Measurements from ENCODE around the gene IGF2BP2. TPM values are rescaled to one million over a fixed set of nuclear protein-coding genes. Genes with fewer than 3 reads are reported as not detected.
"Not testable (repeated sequence)": the region's sequence is repeated elsewhere in the genome, so short reads cannot be mapped to it uniquely, and the experiment has no call there.

IGF2BP2 gene
- total and polyA plus RNA-seq, 2 donors (not counting 1 experiment from before 2014, with no cell fraction given) = 0.01 TPM; not detected in 1

DNA sequence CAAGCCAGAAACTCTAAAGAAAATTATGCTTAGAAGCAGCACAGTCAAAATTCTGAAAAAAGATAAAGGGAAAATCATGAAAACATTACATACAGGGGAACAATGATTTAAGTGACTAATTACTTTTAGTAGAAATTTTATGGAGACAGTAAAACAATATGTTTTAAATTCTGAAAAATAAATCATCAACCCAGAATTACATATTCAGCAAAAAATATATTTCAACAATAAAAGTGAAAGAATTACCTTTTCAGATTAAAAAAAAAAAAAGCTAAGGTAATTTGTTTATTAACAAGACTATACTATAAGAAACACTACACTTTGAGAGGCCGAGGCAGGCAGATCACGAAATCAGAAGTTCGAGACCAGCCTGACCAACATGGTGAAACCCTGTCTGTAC, 32.4 kb upstream of the IGF2BP2 start:
- TF ChIP-seq EZH2 (IDR thresholded peaks at IDR 0.05; ENCODE audit: borderline replicate concordance, insufficient read depth, low read depth, low read length, poor library complexity, severe bottlenecking) = no peak
- TF ChIP-seq, protein P1, sequence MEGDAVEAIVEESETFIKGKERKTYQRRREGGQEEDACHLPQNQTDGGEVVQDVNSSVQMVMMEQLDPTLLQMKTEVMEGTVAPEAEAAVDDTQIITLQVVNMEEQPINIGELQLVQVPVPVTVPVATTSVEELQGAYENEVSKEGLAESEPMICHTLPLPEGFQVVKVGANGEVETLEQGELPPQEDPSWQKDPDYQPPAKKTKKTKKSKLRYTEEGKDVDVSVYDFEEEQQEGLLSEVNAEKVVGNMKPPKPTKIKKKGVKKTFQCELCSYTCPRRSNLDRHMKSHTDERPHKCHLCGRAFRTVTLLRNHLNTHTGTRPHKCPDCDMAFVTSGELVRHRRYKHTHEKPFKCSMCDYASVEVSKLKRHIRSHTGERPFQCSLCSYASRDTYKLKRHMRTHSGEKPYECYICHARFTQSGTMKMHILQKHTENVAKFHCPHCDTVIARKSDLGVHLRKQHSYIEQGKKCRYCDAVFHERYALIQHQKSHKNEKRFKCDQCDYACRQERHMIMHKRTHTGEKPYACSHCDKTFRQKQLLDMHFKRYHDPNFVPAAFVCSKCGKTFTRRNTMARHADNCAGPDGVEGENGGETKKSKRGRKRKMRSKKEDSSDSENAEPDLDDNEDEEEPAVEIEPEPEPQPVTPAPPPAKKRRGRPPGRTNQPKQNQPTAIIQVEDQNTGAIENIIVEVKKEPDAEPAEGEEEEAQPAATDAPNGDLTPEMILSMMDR (IDR thresholded peaks at IDR 0.05) = no peak
- H3K27me3 Mint-ChIP-seq = peaks cover 7% of the 10 kb centered on the region
- H3K27me3 ChIP-seq (replicated peaks in 1 of 4; ENCODE audit: control extremely low read depth in 1 of 4, control insufficient read depth in 3 of 4, insufficient read depth in 4 of 4, low read length in 3 of 4) = no peaks in the 10 kb centered on the region
- no peaks in the 10 kb centered on the region for H3K4me1 ChIP-seq (ENCODE audit: control insufficient read depth in 2 of 2, insufficient read depth in 2 of 2, low read length in 2 of 2)
- peaks cover 0 to 17% (median 14%) of the 10 kb centered on the region in 3 donors for H3K9me3 ChIP-seq (ENCODE audit: control extremely low read depth in 1 of 3, control insufficient read depth in 2 of 3, insufficient read depth in 1 of 3, low read length in 2 of 3)
- H3K36me3 ChIP-seq (replicated peaks in 1 of 2; ENCODE audit: control extremely low read depth in 1 of 2, control insufficient read depth in 1 of 2, extremely low read depth in 1 of 2, insufficient read depth in 2 of 2, low read length in 1 of 2) = no peaks in the 10 kb centered on the region
- ATAC-seq (ENCODE audit: low read depth) (no peak), DNase-seq (no peak)
- H3K4me3 ChIP-seq (ENCODE audit: control extremely low read depth in 1 of 5, extremely low read depth in 1 of 5, insufficient read depth in 1 of 5, low read depth in 2 of 5, low read length in 4 of 5) = no peak overlapping the region
- no peak overlapping the region for H3K4me2 ChIP-seq (replicated peaks; ENCODE audit: low read depth, low read length, poor library complexity, severe bottlenecking)
- WGBS (ENCODE audit: insufficient coverage) = 83% methylated on average over 1 of the region's 3 CpGs
- POLR2A ChIA-PET = no interaction called here
- no peak overlapping the region for H3K9ac ChIP-seq (ENCODE audit: low read length)
- no peaks in the 10 kb centered on the region for H3K4me1 Mint-ChIP-seq
- no peak overlapping the region for H3K4me3 Mint-ChIP-seq
- no peak overlapping the region for H3K27ac ChIP-seq (ENCODE audit: low read length in 2 of 2)
- H3K27ac Mint-ChIP-seq = no peak overlapping the region
- H2AFZ ChIP-seq (ENCODE audit: insufficient read depth, low read depth, low read length, poor library complexity, severe bottlenecking) = no peak overlapping the region
- intact Hi-C loops (cut with micrococcal nuclease) = no loop called here
- H3K79me2 ChIP-seq (ENCODE audit: control insufficient read depth, insufficient read depth, low read length) = no peaks in the 10 kb centered on the region
- no peaks in the 10 kb centered on the region for H4K20me1 ChIP-seq (ENCODE audit: control insufficient read depth, insufficient read depth, low read length, poor library complexity, severe bottlenecking)
- H3K9me3 Mint-ChIP-seq (ENCODE audit: insufficient read depth) = peaks cover 2% of the 10 kb centered on the region
- CTCF ChIA-PET = no interaction called here

DNA sequence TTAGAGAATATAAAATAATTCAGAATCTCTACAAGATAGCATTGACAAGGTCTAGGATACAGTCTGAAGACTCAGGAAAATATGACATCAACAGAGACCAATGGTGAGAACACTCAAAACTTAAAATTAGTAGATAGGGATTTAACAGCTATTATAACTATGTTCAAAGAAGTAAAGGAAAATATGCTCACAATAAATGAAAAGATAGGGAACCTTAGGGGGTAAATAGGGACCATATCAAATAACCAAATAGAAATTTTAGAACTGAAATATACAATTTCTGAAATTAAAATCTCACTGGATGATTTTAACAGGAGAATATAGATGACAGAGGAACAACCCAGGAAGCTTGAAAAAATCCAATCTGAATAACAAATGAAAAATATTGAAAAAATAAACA, 31.8 kb upstream of the IGF2BP2 start:
- ChIA-PET POLR2A (no interaction called here), CTCF (no interaction called here)
- ATAC-seq (ENCODE audit: low read depth) (no peak), DNase-seq (no peak)
- Histone ChIP-seq H3K36me3 (replicated peaks in 1 of 2; ENCODE audit: control extremely low read depth in 1 of 2, control insufficient read depth in 1 of 2, extremely low read depth in 1 of 2, insufficient read depth in 2 of 2, low read length in 1 of 2) (no peaks in the 10 kb centered on the region), H4K20me1 (ENCODE audit: control insufficient read depth, insufficient read depth, low read length, poor library complexity, severe bottlenecking) (no peaks in the 10 kb centered on the region), H3K9ac (ENCODE audit: low read length) (no peak overlapping the region), H3K27me3 (replicated peaks in 1 of 4; ENCODE audit: control extremely low read depth in 1 of 4, control insufficient read depth in 3 of 4, insufficient read depth in 4 of 4, low read length in 3 of 4) (no peaks in the 10 kb centered on the region), H3K27ac (ENCODE audit: low read length in 2 of 2) (no peak overlapping the region), H3K4me1 (ENCODE audit: control insufficient read depth in 2 of 2, insufficient read depth in 2 of 2, low read length in 2 of 2) (no peaks in the 10 kb centered on the region), H3K4me2 (replicated peaks; ENCODE audit: low read depth, low read length, poor library complexity, severe bottlenecking) (no peak overlapping the region), H3K79me2 (ENCODE audit: control insufficient read depth, insufficient read depth, low read length) (no peaks in the 10 kb centered on the region), H2AFZ (ENCODE audit: insufficient read depth, low read depth, low read length, poor library complexity, severe bottlenecking) (no peak overlapping the region), H3K9me3 (ENCODE audit: control extremely low read depth in 1 of 3, control insufficient read depth in 2 of 3, insufficient read depth in 1 of 3, low read length in 2 of 3) (peaks cover 0 to 17% (median 14%) of the 10 kb centered on the region in 3 donors), H3K4me3 (ENCODE audit: control extremely low read depth in 1 of 5, extremely low read depth in 1 of 5, insufficient read depth in 1 of 5, low read depth in 2 of 5, low read length in 4 of 5) (no peak overlapping the region)
- no peak for TF ChIP-seq EZH2 (IDR thresholded peaks at IDR 0.05; ENCODE audit: borderline replicate concordance, insufficient read depth, low read depth, low read length, poor library complexity, severe bottlenecking)
- TF ChIP-seq, protein P1 (IDR thresholded peaks at IDR 0.05) = no peak
- Mint-ChIP-seq H3K27ac (no peak overlapping the region), H3K4me3 (no peak overlapping the region), H3K27me3 (peaks cover 7% of the 10 kb centered on the region), H3K9me3 (ENCODE audit: insufficient read depth) (peaks cover 2% of the 10 kb centered on the region), H3K4me1 (no peaks in the 10 kb centered on the region)
- intact Hi-C loops (cut with micrococcal nuclease) = no loop called here

DNA sequence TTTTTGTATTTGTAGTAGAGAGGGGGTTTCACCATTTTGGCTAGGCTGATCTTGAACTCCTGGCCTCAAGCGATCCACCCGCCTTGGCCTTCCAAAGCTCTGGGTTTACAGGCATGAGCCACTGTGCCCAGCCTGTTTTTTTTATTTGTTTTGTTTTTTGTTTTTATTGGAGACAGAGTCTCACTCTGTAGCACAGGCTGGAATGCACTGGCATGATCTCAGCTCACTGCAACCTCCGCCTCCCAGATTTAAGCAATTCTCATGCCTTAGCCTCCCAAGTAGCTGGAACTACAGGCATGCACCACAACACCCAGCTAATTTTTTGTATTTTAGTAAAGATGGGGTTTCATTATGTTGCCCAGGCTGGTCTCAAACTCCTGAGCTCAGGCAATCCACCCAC, 28.9 kb upstream of the IGF2BP2 start:
- intact Hi-C loops (cut with micrococcal nuclease); H3K27ac Mint-ChIP-seq; H3K27me3 ChIP-seq (replicated peaks in 1 of 4; ENCODE audit: control extremely low read depth in 1 of 4, control insufficient read depth in 3 of 4, insufficient read depth in 4 of 4, low read length in 3 of 4); H3K4me1 ChIP-seq (ENCODE audit: control insufficient read depth in 2 of 2, insufficient read depth in 2 of 2, low read length in 2 of 2); DNase-seq; H3K9me3 Mint-ChIP-seq (ENCODE audit: insufficient read depth); POLR2A ChIA-PET; H3K4me3 Mint-ChIP-seq; H3K27ac ChIP-seq (ENCODE audit: low read length in 2 of 2); H2AFZ ChIP-seq (ENCODE audit: insufficient read depth, low read depth, low read length, poor library complexity, severe bottlenecking); H3K4me2 ChIP-seq (replicated peaks; ENCODE audit: low read depth, low read length, poor library complexity, severe bottlenecking); CTCF ChIA-PET; H3K36me3 ChIP-seq (replicated peaks in 1 of 2; ENCODE audit: control extremely low read depth in 1 of 2, control insufficient read depth in 1 of 2, extremely low read depth in 1 of 2, insufficient read depth in 2 of 2, low read length in 1 of 2); H3K4me1 Mint-ChIP-seq; H3K4me3 ChIP-seq (ENCODE audit: control extremely low read depth in 1 of 5, extremely low read depth in 1 of 5, insufficient read depth in 1 of 5, low read depth in 2 of 5, low read length in 4 of 5); H3K27me3 Mint-ChIP-seq; H4K20me1 ChIP-seq (ENCODE audit: control insufficient read depth, insufficient read depth, low read length, poor library complexity, severe bottlenecking); H3K79me2 ChIP-seq (ENCODE audit: control insufficient read depth, insufficient read depth, low read length); H3K9ac ChIP-seq (ENCODE audit: low read length); ATAC-seq (ENCODE audit: low read depth): not testable (repeated sequence)
- 93% methylated on average over 2 of the region's 3 CpGs for WGBS (ENCODE audit: insufficient coverage)
- peaks cover 0 to 17% (median 14%) of the 10 kb centered on the region in 3 donors for H3K9me3 ChIP-seq (ENCODE audit: control extremely low read depth in 1 of 3, control insufficient read depth in 2 of 3, insufficient read depth in 1 of 3, low read length in 2 of 3)
